H1 (cell line): Measurements from ENCODE around the gene ZNF260. TPM values are rescaled to one million over a fixed set of nuclear protein-coding genes. Genes with fewer than 3 reads are reported as not detected.
A peak's percentile ranks its signal among the peaks of the same experiment; 100 is the strongest.

Experiments used
- CTCF ChIA-PET: fragments of 300-600 bp; sonication (Branson Sonifier 250); formaldehyde crosslinking; loops from one replicate; lab custom pipeline; 2021; ENCODE audit not compliant: partially characterized antibody; lab: Charles Lee
- POLR2A ChIA-PET: fragments of 300-600 bp; sonication (Branson Sonifier 250); formaldehyde crosslinking; loops from one replicate; lab custom pipeline; 2021; ENCODE audit warnings: inconsistent platforms; ENCODE audit not compliant: partially characterized antibody; lab: Charles Lee
- DNase-seq, 2 experiments: peaks; one replicate each; pipeline versions ENCODE4 v3.0.0 to v3.0.0-alpha.2; 2010 to 2022; ENCODE audit warnings: low spot score in 2 of 2, low read depth in 1 of 2, mixed read lengths in 1 of 2
- FAIRE-seq: peaks from 2 replicates; lab custom pipeline; 2011; peaks lifted over from hg19 to GRCh38; lab: Jason Lieb, UNC
- H2AFZ ChIP-seq: 2 replicates; pipeline ENCODE4 v1.8.1; 2012; ENCODE audit warnings: low read length, inconsistent platforms
- H2AK5ac ChIP-seq: 2 replicates; pipeline ENCODE4 v1.6.1; 2013; ENCODE audit warnings: low read depth, low read length
- H2BK120ac ChIP-seq: replicated peaks from 2 replicates; pipeline ENCODE3; 2013; ENCODE audit warnings: low read depth, low read length, inconsistent platforms
- H2BK12ac ChIP-seq: 2 replicates; pipeline ENCODE4 v1.6.1; 2013; ENCODE audit warnings: low read depth, low read length
- H2BK15ac ChIP-seq: 2 replicates; pipeline ENCODE4 v1.6.1; 2013; ENCODE audit warnings: low read length
- H2BK20ac ChIP-seq: 2 replicates; pipeline ENCODE4 v1.6.1; 2013; ENCODE audit warnings: low read length
- H2BK5ac ChIP-seq: 2 replicates; pipeline ENCODE4 v1.6.1; 2013; ENCODE audit warnings: low read depth, low read length
- H3K14ac ChIP-seq: 2 replicates; pipeline ENCODE4 v1.6.1; 2013; ENCODE audit warnings: inconsistent platforms; ENCODE audit not compliant: insufficient read length
- H3K18ac ChIP-seq: 2 replicates; pipeline ENCODE4 v1.6.1; 2013; ENCODE audit warnings: low read length; ENCODE audit errors: extremely low read depth
- H3K23ac ChIP-seq: 2 replicates; pipeline ENCODE4 v1.6.1; 2013; ENCODE audit warnings: inconsistent platforms; ENCODE audit not compliant: insufficient read length
- H3K23me2 ChIP-seq: 2 replicates; pipeline ENCODE4 v1.6.1; 2013; ENCODE audit warnings: low read depth, low read length
- H3K27ac ChIP-seq: 2 replicates; pipeline ENCODE4 v1.6.1; 2011; ENCODE audit warnings: low read depth, low read length, inconsistent platforms
- H3K27me3 ChIP-seq, 4 experiments: replicated peaks in 1 of 4; 1 replicate in 1 of 4; 2 replicates in 3 of 4; pipeline versions ENCODE4 v1.6.1 to v1.8.1; 2011 to 2013; ENCODE audit warnings: low read length in 3 of 4, mild to moderate bottlenecking in 3 of 4, inconsistent platforms in 2 of 4, mixed read lengths in 2 of 4, moderate library complexity in 1 of 4; ENCODE audit not compliant: control insufficient read depth in 3 of 4, insufficient read depth in 3 of 4; ENCODE audit errors: extremely low read depth in 1 of 4
- H3K36me3 ChIP-seq, 4 experiments: 2 replicates each; pipeline versions ENCODE4 v1.6.1 to v1.8.1; 2011 to 2013; ENCODE audit warnings: mild to moderate bottlenecking in 4 of 4, low read length in 3 of 4, moderate library complexity in 2 of 4, control low read depth in 1 of 4, inconsistent platforms in 1 of 4; ENCODE audit not compliant: insufficient read depth in 4 of 4, control insufficient read depth in 2 of 4
- H3K4ac ChIP-seq: replicated peaks from 2 replicates; pipeline ENCODE3; 2013; ENCODE audit warnings: low read length, low read depth, mixed read lengths, inconsistent platforms; ENCODE audit not compliant: insufficient read length
- H3K4me1 ChIP-seq, 4 experiments: replicated peaks in 1 of 4; 1 replicate in 1 of 4; 2 replicates in 3 of 4; pipeline versions ENCODE4 v1.6.1 to v1.8.1; 2011 to 2013; ENCODE audit warnings: low read length in 3 of 4, inconsistent platforms in 2 of 4, mixed read lengths in 1 of 4; ENCODE audit not compliant: insufficient read depth in 4 of 4, control insufficient read depth in 3 of 4
- H3K4me2 ChIP-seq, 2 experiments: 2 replicates each; pipeline versions ENCODE4 v1.6.1 to v1.8.1; 2011 to 2013; ENCODE audit warnings: low read depth in 2 of 2, low read length in 2 of 2, control low read depth in 1 of 2, inconsistent platforms in 1 of 2, mild to moderate bottlenecking in 1 of 2; ENCODE audit not compliant: insufficient read depth in 1 of 2
- H3K4me3 ChIP-seq, 4 experiments: fragments of 200-600, 300-600 bp in 1 of 4; sonication (generic), shearing (Covaris generic), sonication (Bioruptor Twin) in 1 of 4; 2 replicates each; pipeline versions ENCODE4 v1.5.1 to v1.8.1; 2011 to 2016; ENCODE audit warnings: low read length in 4 of 4, low read depth in 3 of 4, control low read depth in 2 of 4, inconsistent platforms in 2 of 4, mild to moderate bottlenecking in 2 of 4, mixed read lengths in 1 of 4, moderate library complexity in 1 of 4; ENCODE audit not compliant: insufficient read depth in 2 of 4; ENCODE audit errors: extremely low read depth in 1 of 4
- H3K56ac ChIP-seq: replicated peaks from 2 replicates; pipeline ENCODE3; 2013; ENCODE audit warnings: low read depth, mild to moderate bottlenecking, mixed read lengths, low read length, inconsistent platforms; ENCODE audit not compliant: insufficient read length
- H3K79me1 ChIP-seq: 2 replicates; pipeline ENCODE4 v1.6.1; 2013; ENCODE audit warnings: low read depth, low read length, control low read depth
- H3K79me2 ChIP-seq, 2 experiments: 2 replicates each; pipeline versions ENCODE4 v1.6.1 to v1.8.1; 2012 to 2013; ENCODE audit warnings: low read length in 2 of 2, mild to moderate bottlenecking in 2 of 2, inconsistent platforms in 1 of 2; ENCODE audit not compliant: insufficient read depth in 2 of 2, control insufficient read depth in 1 of 2
- H3K9ac ChIP-seq, 4 experiments: replicated peaks in 1 of 4; 1 replicate in 1 of 4; 2 replicates in 3 of 4; pipeline versions ENCODE4 v1.6.1 to v1.8.1; 2011 to 2013; ENCODE audit warnings: low read depth in 3 of 4, low read length in 3 of 4, control low read depth in 2 of 4, mild to moderate bottlenecking in 2 of 4, moderate library complexity in 2 of 4, inconsistent platforms in 1 of 4; ENCODE audit errors: extremely low read depth in 1 of 4
- H3K9me3 ChIP-seq, 2 experiments: 2 replicates each; pipeline versions ENCODE4 v1.6.1 to v1.8.1; 2012 to 2013; ENCODE audit warnings: mild to moderate bottlenecking in 2 of 2, moderate library complexity in 2 of 2, control low read depth in 1 of 2, inconsistent platforms in 1 of 2, low read depth in 1 of 2, low read length in 1 of 2, mixed read lengths in 1 of 2; ENCODE audit not compliant: insufficient read depth in 2 of 2
- H4K20me1 ChIP-seq, 2 experiments: replicated peaks in 1 of 2; 2 replicates each; pipeline versions ENCODE3 to v1.8.1; 2011 to 2013; ENCODE audit warnings: inconsistent platforms in 2 of 2, low read length in 2 of 2, mild to moderate bottlenecking in 1 of 2; ENCODE audit not compliant: insufficient read depth in 2 of 2, control insufficient read depth in 1 of 2
- H4K5ac ChIP-seq: 2 replicates; pipeline ENCODE4 v1.6.1; 2013; ENCODE audit warnings: low read length, low read depth, mixed read lengths, inconsistent platforms; ENCODE audit not compliant: insufficient read length
- H4K8ac ChIP-seq: 2 replicates; pipeline ENCODE4 v1.8.0; 2013; ENCODE audit warnings: mild to moderate bottlenecking, moderate library complexity, low read length, inconsistent platforms; ENCODE audit not compliant: insufficient read depth; ENCODE audit errors: extremely low read depth
- H4K91ac ChIP-seq: replicated peaks from 2 replicates; pipeline ENCODE3; 2013; ENCODE audit warnings: low read length, mixed read lengths, inconsistent platforms; ENCODE audit not compliant: insufficient read length
- ASH2L ChIP-seq: fragments of 200-600, 300-600 bp; sonication (generic); IDR thresholded peaks from one replicate; pipeline ENCODE4 v1.7.1; 2017; ENCODE audit warnings: low read length
- ATF2 ChIP-seq: IDR thresholded peaks from 2 replicates; pipeline ENCODE4 v1.6.1; 2012; ENCODE audit warnings: low read length, inconsistent platforms
- KDM1A ChIP-seq: fragments of 200-600, 300-600 bp; sonication (generic); IDR thresholded peaks from 2 replicates; pipeline ENCODE4 v1.7.1; 2016; ENCODE audit warnings: mild to moderate bottlenecking, low read length, borderline replicate concordance
- NRF1 ChIP-seq: IDR thresholded peaks from 2 replicates; pipeline ENCODE4 v1.6.1; 2011; ENCODE audit warnings: mild to moderate bottlenecking, low read depth, low read length, improper control_type of control experiment
- RFX5 ChIP-seq: IDR thresholded peaks from 2 replicates; pipeline ENCODE4 v1.6.1; 2011; ENCODE audit warnings: low read depth, low read length, improper control_type of control experiment, borderline replicate concordance
- RXRA ChIP-seq: IDR thresholded peaks from 2 replicates; pipeline ENCODE4 v1.6.1; 2011; ENCODE audit warnings: low read depth, mild to moderate bottlenecking, low read length, moderate library complexity; ENCODE audit not compliant: insufficient read depth
- SIN3A ChIP-seq, 2 experiments: IDR thresholded peaks in 1 of 2; conservative IDR thresholded peaks in 1 of 2; 2 replicates each; pipeline ENCODE4 v1.6.1; 2011 to 2012; ENCODE audit warnings: low read length in 2 of 2, improper control_type of control experiment in 1 of 2, low read depth in 1 of 2, mild to moderate bottlenecking in 1 of 2
- WGBS, 2 experiments: shearing (Covaris generic) in 1 of 2; methylation state at CpG; one replicate each; pipeline versions ENCODE4 v1.1.6 to v1.1.7; 2013 to 2015; ENCODE audit warnings: low lambda C conversion rate in 2 of 2, mixed read lengths in 2 of 2, inconsistent platforms in 1 of 2, low coverage in 1 of 2, missing lambda C conversion rate in 1 of 2; ENCODE audit not compliant: insufficient replicate concordance in 2 of 2, insufficient coverage in 1 of 2, insufficient read length in 1 of 2; ENCODE audit errors: extremely low coverage in 1 of 2, missing lambda C conversion rate in 1 of 2; 5-methylcytosine and 5-hydroxymethylcytosine counted together
- polyA plus RNA-seq, 7 experiments: library from polyadenylated mRNA; depleted of rRNA in 3 of 7; stranded (reverse) in 5 of 7; unstranded in 2 of 7; fragments of >200 nt in 5 of 7; fragments of 200-250 nt in 2 of 7; gene quantifications; 1 replicate in 5 of 7; 2 replicates in 1 of 7; 4 replicates in 1 of 7; pipeline versions ENCODE4 v1.2.1 to v1.2.3, GENCODE V29; 2011 to 2013; ENCODE audit warnings: missing spikeins in 2 of 7, mixed read lengths in 2 of 7
- total RNA-seq: library from RNA; stranded (reverse); fragmentation: NEBNext Ultra II Directional; extraction: Animal tissue kit (Norgen Biotek cat#: 25700); gene quantifications from 2 replicates; pipeline ENCODE4 v1.2.1, GENCODE V29; 2021
- TF ChIP-seq, protein P1 (sequence below): IDR thresholded peaks from 2 replicates; pipeline ENCODE4 v1.6.1; 2012; ENCODE audit warnings: inconsistent platforms

Gene ZNF260
- total and polyA plus RNA-seq, 2 of the 8 experiments (the other 6 are each of a cell fraction or from before 2014, with no cell fraction given) = 5.5 to 30.7 TPM

- Histone ChIP-seq H2BK20ac (no peak overlapping the region), H3K4me3 (peak overlapping the region; percentile 84 to 98 (median 94)), H3K9me3 (peaks cover 8 to 13% of the 10 kb centered on the region in 2 experiments; a peak in 3 of 4 replicates), H2AFZ (peak overlapping the region; percentile 99; the same call in 1 of the 2 replicates), H2BK5ac (peak overlapping the region; percentile 95), H3K27me3 (no peaks in the 10 kb centered on the region), H3K4me1 (no peaks in the 10 kb centered on the region; a peak in 1 of 7 replicates), H4K20me1 (peaks cover 0 to 2% of the 10 kb centered on the region in 2 experiments), H2BK120ac (no peak overlapping the region), H3K23ac (no peak overlapping the region), H3K79me1 (peaks cover 2% of the 10 kb centered on the region; the same call in 1 of the 2 replicates), H3K4ac (no peak overlapping the region), H2BK15ac (no peak overlapping the region), H3K79me2 (peaks cover 0 to 24% of the 10 kb centered on the region in 2 experiments; a peak in 2 of 4 replicates), H4K5ac (peak overlapping the region; percentile 63), H3K14ac (no peak overlapping the region), H4K91ac (no peak overlapping the region), H3K27ac (peak overlapping the region; percentile 74; the same call in 1 of the 2 replicates), H3K18ac (no peak overlapping the region), H3K4me2 (peak overlapping the region; percentile 85 to 96), H4K8ac (no peak overlapping the region), H3K36me3 (no peaks in the 10 kb centered on the region), H3K23me2 (peaks cover 8% of the 10 kb centered on the region), H2AK5ac (peak overlapping the region; percentile 82; the same call in 1 of the 2 replicates), H3K56ac (no peak overlapping the region), H2BK12ac (peak overlapping the region; percentile 84; the same call in 1 of the 2 replicates), H3K9ac (peak overlapping the region in 3 of 4 experiments; percentile 79 to 96 (median 93); a peak in 5 of 7 replicates)
- WGBS, 2 experiments = 63% methylated on average over 9 of the region's 9 CpGs; no CpG with 5 or more reads in 1 of the 2 experiments
- ChIA-PET POLR2A (interaction anchor here (0.7 to 4.1 kb wide), 33 partner anchors 8 to 1018 kb away, joined by 3 to 72 read pairs (median 6); partner anchors contain the start of genes ZFP14, ZFP82, ZNF146 and ZNF260), CTCF (interaction anchor here (0.9 to 1.9 kb wide), 4 partner anchors 11 to 69 kb away, joined by 3 to 6 read pairs (median 4); no protein-coding TSS in a partner anchor)
- DNase-seq (no peak), FAIRE-seq (no peak)
- TF ChIP-seq RFX5 = no peak
- TF ChIP-seq KDM1A = no peak
- TF ChIP-seq, protein P1, sequence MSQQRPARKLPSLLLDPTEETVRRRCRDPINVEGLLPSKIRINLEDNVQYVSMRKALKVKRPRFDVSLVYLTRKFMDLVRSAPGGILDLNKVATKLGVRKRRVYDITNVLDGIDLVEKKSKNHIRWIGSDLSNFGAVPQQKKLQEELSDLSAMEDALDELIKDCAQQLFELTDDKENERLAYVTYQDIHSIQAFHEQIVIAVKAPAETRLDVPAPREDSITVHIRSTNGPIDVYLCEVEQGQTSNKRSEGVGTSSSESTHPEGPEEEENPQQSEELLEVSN = no peak
- TF ChIP-seq ASH2L = no peak
- TF ChIP-seq ATF2 = no peak
- TF ChIP-seq SIN3A (conservative IDR thresholded peaks at IDR 0.05 in 1 of 2, IDR thresholded peaks at IDR 0.05 in 1 of 2; ENCODE audit: low read depth in 1 of 2, low read length in 2 of 2) = no peak
- TF ChIP-seq RXRA = no peak
- TF ChIP-seq NRF1 = no peak
Measured at GRCh38 chr19:36488118-36488845, 39.8 kb downstream of the ZNF260 start.
